Fibroblast of the aortic adventitia (primary cell): ENCODE data around the gene MOB3B. TPM values are rescaled to one million over a fixed set of nuclear protein-coding genes. Genes with fewer than 3 reads are reported as not detected.
"Not testable (repeated sequence)": the region's sequence is repeated elsewhere in the genome, so short reads cannot be mapped to it uniquely, and the experiment has no call there.

Source experiments
- DNase-seq: peaks from one replicate; pipeline ENCODE4 v3.0.0-alpha.2; 2010; ENCODE audit warnings: low read depth
- H3K4me3 ChIP-seq: 2 replicates; pipeline ENCODE4 v1.5.1; 2011; ENCODE audit warnings: low read depth, mild to moderate bottlenecking, control low read depth, low read length, moderate library complexity
- total RNA-seq: library from RNA; depleted of rRNA; stranded (reverse); fragments of >200 nt; gene quantifications from 2 replicates; pipeline ENCODE4 v1.2.3, GENCODE V29; 2012; ENCODE audit warnings: low replicate concordance
- TF ChIP-seq, protein P1 (sequence below): IDR thresholded peaks from 2 replicates; pipeline ENCODE4 v1.5.1; 2011; ENCODE audit warnings: mild to moderate bottlenecking, low read length, control low read depth, inconsistent platforms; ENCODE audit not compliant: insufficient read depth

MOB3B gene
- total RNA-seq, 1 donor: under 0.01 TPM

DNA sequence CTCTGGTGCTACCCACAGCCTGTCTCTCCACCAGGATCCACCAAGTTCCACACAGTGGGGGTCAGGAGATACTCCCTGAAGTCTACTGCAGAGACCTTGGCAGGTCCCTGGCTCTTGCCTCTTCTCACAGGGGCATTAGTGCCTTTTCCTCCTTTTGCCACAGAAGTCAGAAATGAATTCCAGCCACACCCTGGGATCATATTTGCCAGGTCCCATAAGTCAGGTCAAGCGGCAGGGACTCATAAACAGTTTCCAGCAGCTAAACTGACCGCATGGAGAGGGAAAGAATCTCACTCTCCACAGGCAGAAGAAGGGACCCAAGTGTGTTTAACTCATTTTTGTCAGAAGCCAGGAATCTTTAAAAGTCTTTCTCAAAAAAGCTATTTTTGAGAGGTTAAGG is 18.8 kb downstream of the MOB3B start:
- no peak overlapping the region for H3K4me3 ChIP-seq
- DNase-seq: no peak
- TF ChIP-seq, protein P1, sequence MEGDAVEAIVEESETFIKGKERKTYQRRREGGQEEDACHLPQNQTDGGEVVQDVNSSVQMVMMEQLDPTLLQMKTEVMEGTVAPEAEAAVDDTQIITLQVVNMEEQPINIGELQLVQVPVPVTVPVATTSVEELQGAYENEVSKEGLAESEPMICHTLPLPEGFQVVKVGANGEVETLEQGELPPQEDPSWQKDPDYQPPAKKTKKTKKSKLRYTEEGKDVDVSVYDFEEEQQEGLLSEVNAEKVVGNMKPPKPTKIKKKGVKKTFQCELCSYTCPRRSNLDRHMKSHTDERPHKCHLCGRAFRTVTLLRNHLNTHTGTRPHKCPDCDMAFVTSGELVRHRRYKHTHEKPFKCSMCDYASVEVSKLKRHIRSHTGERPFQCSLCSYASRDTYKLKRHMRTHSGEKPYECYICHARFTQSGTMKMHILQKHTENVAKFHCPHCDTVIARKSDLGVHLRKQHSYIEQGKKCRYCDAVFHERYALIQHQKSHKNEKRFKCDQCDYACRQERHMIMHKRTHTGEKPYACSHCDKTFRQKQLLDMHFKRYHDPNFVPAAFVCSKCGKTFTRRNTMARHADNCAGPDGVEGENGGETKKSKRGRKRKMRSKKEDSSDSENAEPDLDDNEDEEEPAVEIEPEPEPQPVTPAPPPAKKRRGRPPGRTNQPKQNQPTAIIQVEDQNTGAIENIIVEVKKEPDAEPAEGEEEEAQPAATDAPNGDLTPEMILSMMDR: no peak

DNA sequence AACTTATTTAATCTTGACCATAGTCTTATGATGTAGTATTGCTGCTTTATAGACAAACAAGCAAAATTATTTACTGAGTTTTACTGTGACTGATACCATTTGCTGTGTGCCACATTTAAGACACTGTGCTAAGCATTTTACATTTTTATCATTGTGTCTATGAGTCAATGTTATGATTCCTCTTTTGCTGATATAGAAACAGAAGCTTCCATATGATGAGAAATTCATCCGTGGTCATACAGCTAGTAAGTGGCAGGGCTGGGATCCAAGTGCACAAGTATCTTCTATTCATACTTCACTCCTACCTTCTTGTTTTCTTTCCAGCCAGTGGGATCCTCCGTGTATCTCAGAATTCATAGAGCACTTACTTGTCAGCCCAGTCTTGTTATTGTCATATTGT is 22.6 kb downstream of the MOB3B start:
- TF ChIP-seq, protein P1: no peak
- no peak overlapping the region for H3K4me3 ChIP-seq
- no peak for DNase-seq

DNA sequence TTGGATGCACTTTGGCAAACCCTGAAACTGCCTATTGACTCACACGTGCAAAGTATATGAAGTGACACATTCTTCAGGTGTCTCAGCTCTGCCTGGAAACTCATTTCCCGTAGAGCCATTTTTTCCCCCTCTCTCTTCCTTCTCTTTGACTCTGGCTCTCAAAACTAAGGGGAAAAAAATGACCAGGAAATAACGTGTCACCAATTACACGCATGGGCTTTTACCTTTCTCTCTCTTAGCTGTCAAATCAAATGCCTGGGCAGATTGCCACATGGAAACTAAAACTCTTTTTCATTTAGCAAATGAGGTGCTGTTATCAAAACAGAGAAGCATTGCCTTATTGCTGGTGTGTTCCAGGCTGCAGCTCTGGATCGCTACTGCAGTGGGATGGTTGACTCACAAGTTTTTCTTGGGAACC is 23.9 kb downstream of the MOB3B start:
- H3K4me3 ChIP-seq: no peak overlapping the region
- TF ChIP-seq, protein P1: no peak
- peak; percentile 4 for DNase-seq

DNA sequence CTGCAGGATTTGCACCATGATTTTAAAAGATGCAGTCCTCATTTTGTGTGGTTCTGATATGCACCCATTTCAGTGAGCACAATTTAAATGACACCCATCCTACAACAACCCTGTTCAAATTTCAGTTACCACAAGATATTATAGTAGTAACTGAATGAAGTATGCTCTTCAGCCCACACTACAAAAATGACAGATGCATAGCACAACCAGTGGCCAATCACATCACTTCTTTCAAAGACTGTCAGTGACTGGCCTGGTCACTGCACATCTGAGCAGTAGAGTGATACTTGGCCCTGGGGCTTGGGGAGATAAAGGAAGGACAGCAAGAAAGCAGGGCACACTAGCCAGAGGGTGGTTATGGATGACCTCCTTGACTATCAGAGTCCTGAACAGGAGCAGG is 25.4 kb downstream of the MOB3B start:
- H3K4me3 ChIP-seq: no peak overlapping the region
- TF ChIP-seq, protein P1: no peak
- DNase-seq: no peak

DNA sequence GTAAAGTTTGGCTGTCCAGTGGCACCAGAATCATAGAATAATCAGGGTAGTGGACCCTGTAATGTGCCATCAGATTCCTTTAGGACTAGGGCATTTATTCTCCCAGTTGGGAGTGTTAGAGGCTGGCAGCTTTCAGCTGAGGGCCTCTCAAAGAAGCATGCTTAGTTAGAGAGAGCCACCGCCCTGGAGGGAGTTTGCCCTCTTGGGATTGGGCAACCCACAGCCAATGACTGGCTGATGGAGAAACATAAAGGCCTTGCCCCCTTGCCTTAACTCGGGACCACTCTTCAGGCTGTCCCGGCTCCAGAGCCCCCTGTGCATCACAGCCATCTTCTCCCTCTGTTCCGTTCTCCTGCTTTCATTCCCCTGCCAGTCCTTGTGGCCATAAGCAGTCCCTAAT is 26.0 kb downstream of the MOB3B start:
- DNase-seq: no peak
- H3K4me3 ChIP-seq: no peak overlapping the region
- TF ChIP-seq, protein P1: no peak

DNA sequence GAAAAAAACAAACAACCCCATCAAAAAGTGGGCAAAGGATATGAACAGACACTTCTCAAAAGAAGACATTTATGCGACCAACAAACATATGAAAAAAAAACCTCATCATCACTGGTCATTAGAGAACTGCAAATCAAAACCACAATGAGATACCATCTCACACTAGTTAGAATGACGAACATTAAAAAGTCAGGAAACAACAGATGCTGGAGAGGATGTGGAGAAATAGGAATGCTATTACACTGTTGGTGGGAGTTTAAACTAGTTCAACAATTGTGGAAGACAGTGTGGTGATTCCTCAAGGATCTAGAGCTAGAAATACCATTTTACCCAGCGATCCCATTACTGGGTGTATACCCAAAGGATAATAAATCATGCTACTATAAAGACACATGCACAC is 28.7 kb downstream of the MOB3B start:
- not testable (repeated sequence) for DNase-seq, H3K4me3 ChIP-seq

DNA sequence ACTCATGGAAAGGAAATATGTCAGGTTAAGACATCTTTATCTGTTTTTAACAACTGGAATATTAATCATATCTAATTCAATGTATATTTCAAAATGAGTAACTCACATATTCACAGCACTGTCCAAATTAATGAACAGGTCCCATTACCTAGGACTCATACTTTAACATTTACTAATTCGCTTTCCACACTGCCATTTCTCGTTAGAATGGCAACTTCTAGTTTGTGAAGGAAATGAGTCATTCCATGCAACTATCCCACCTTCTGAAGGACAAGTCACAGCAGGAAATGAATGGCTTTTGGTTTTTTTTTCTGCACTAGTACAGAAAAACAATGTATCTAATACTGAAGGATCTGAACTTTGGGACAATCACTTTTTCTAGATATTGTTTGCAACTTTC is 30.2 kb downstream of the MOB3B start:
- no peak overlapping the region for H3K4me3 ChIP-seq
- TF ChIP-seq, protein P1: no peak
- DNase-seq: no peak

DNA sequence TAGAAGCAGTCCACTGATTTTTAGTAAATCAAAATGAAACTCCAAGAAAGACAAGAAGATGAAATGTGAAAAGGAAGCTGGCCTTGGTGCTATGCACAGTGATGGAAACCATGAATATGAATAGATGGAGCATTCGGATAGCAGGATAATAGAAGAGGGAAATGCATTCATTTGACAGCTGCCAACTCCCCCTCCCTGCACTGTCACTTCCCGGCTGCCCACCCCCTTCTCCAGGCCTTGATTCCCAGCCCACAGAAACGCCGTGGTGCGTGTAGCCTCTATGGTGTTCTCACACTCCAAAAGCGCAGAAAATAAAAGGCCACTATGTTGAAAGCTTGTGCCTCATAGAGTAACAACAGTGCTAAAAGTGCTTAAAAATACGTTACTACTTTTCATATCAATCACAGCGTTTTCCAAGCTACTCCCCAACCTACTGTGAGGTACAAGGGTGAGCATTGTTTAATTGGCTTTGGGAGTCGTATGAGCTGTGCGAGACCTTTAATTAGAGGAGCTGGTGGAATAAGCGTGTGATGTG is 31.7 kb downstream of the MOB3B start:
- TF ChIP-seq, protein P1: no peak
- H3K4me3 ChIP-seq: no peak overlapping the region
- no peak for DNase-seq
